Measurements from ENCODE around the gene TRPM1.

DNA sequence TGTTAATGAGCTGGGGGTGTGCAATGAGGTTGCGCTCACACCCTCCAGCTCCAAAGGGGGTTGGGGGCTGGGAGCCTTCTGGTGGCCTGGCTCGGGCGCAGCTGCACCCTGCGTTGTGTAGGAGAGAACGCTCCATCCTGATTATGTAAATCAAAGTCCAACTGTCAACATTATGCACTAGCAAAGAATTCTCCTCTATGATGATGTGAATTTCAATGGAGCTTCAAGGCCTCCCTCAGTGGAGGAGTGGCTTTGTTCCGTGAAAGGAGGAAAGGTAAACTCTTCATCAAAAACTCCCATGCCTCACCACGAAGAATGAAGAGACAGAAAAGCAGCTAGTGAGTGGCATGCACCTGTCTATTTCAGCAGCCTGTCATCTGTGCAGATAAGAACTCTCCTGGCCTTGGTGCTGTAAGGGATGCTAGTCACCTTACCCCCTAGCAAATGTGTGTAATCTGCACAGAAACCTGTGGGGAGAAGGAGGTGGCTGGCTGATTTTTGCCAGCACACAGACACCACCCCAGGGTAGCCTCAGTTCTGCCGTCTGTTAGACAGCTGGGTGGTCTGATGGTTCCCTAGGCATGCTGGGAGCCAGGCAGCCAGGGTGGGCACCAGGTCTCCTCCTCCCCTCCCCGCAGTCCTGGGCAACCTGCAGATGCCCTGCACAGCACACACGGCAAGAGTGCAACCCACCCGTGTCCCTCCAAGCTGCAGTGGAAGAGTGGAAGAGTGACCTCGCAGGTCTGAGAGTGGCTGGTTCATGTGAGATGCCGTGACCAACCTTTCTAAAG, 47.0 kb upstream of the TRPM1 start:
- TF ChIP-seq GATA2 (IDR thresholded peaks at IDR 0.05; ENCODE audit: low read depth, low read length) (no peak), GATA3 (IDR thresholded peaks at IDR 0.05; ENCODE audit: low read depth, low read length) (no peak)
